Smooth muscle cell (in vitro differentiated cells): ENCODE measurements around the gene KHDRBS1. TPM values are rescaled to one million over a fixed set of nuclear protein-coding genes. Genes with fewer than 3 reads are reported as not detected.

ENCODE experiments used
- DNase-seq: peaks from one replicate; lab custom pipeline; 2025; ENCODE audit not compliant: unreplicated experiment; lab: John Stamatoyannopoulos, UW
- H2AFZ ChIP-seq: fragments of 200-600 bp; sonication (generic); 2 replicates; pipeline ENCODE4 v1.6.0; 2016; ENCODE audit warnings: antibody characterized with exemption, low read depth, mild to moderate bottlenecking
- H3F3A ChIP-seq: fragments of 200-600 bp; sonication (generic); 2 replicates; pipeline ENCODE4 v1.6.0; 2017; ENCODE audit warnings: antibody characterized with exemption, low read depth
- H3K27ac ChIP-seq: fragments of 200-600 bp; sonication (generic); 2 replicates; pipeline ENCODE4 v1.5.1; 2016; ENCODE audit warnings: low read depth, mild to moderate bottlenecking
- H3K27me3 ChIP-seq: fragments of 200-600 bp; sonication (generic); 2 replicates; pipeline ENCODE4 v1.6.1; 2016; ENCODE audit warnings: low read depth, mild to moderate bottlenecking
- H3K36me3 ChIP-seq: fragments of 200-600 bp; sonication (generic); 2 replicates; pipeline ENCODE4 v1.5.1; 2016; ENCODE audit warnings: low read depth
- H3K4me1 ChIP-seq: fragments of 200-600 bp; sonication (generic); 2 replicates; pipeline ENCODE4 v1.5.1; 2016; ENCODE audit warnings: low read depth
- H3K4me2 ChIP-seq: fragments of 200-600 bp; sonication (generic); 2 replicates; pipeline ENCODE4 v1.6.0; 2016; ENCODE audit warnings: mild to moderate bottlenecking
- H3K4me3 ChIP-seq: fragments of 200-600 bp; sonication (generic); 2 replicates; pipeline ENCODE4 v1.5.1; 2016; ENCODE audit warnings: mild to moderate bottlenecking
- H3K79me2 ChIP-seq: fragments of 200-600 bp; sonication (generic); 2 replicates; pipeline ENCODE4 v1.6.0; 2016; ENCODE audit warnings: low read depth, mild to moderate bottlenecking
- H3K9ac ChIP-seq: fragments of 200-600 bp; sonication (generic); 2 replicates; pipeline ENCODE4 v1.6.0; 2016; ENCODE audit warnings: low read depth
- H3K9me3 ChIP-seq: fragments of 200-600 bp; sonication (generic); replicated peaks from 2 replicates; pipeline ENCODE4 v1.5.1; 2016; ENCODE audit warnings: low read depth
- H4K20me1 ChIP-seq: fragments of 200-600 bp; sonication (generic); 2 replicates; pipeline ENCODE4 v1.6.0; 2016; ENCODE audit warnings: low read depth
- CTCF ChIP-seq: fragments of 200-600 bp; sonication (generic); IDR thresholded peaks from 2 replicates; pipeline ENCODE4 v1.5.1; 2017; ENCODE audit warnings: borderline replicate concordance, mild to moderate bottlenecking, antibody characterized with exemption; ENCODE audit not compliant: insufficient read depth, poor library complexity, severe bottlenecking
- WGBS: methylation state at CpG from one replicate; pipeline ENCODE4 v1.1.7; 2016; ENCODE audit warnings: low lambda C conversion rate; 5-methylcytosine and 5-hydroxymethylcytosine counted together
- polyA plus RNA-seq: library from polyadenylated mRNA; unstranded; fragments of >200 nt; fragmentation: Nextera tagmentation; extraction: Ambion mirVana; gene quantifications from 2 replicates; pipeline ENCODE4 v1.2.1, GENCODE V29; 2016
- total RNA-seq: library from RNA; depleted of rRNA; stranded (reverse); fragments of >200 nt; gene quantifications from 2 replicates; pipeline ENCODE4 v1.2.3, GENCODE V29; 2014

Gene KHDRBS1
- total RNA-seq (80.4 and 90.6 TPM in 2 replicates), polyA plus RNA-seq (85.0 and 86.5 TPM in 2 replicates)

DNA sequence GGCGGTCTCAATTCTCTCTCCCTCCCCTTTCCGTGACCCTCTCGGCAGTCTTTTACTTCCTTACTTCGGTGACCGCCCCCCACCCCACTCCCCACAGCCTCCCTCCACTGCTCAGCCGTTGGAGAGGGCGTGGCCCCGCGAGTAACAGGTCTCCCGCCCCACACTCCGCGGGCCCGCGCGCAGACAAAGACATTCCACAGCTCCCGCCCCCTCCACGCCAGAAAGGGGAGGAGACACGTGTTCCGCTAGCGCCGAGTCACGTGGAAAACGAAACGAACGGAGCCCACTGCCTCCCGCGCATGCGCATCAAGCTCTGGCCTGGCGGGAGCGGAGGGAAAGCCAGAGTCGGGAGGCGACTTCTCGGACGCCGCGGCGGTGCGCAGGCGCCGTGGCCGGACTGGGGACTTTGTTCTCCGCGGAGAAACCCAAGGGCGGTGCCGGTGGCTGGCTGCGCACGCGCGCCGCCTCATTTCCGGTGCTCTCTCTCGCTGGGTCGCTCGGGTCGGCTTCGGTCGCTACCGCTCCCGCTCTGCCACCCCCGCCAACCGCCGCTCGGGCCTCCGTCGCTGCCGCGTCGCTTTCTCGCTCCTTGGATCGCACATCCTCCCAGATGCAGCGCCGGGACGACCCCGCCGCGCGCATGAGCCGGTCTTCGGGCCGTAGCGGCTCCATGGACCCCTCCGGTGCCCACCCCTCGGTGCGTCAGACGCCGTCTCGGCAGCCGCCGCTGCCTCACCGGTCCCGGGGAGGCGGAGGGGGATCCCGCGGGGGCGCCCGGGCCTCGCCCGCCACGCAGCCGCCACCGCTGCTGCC lies at the start of gene KHDRBS1:
TSS of gene KHDRBS1 (plus strand) at position 483 of the 813 bp plus-strand sequence. CDS start at position 611, 128 bp downstream.
- no peaks in the 10 kb centered on the region for H4K20me1 ChIP-seq
- H3K4me3 ChIP-seq = peak within 1 kb of the TSS; percentile 90
- peaks cover 49% of the 10 kb centered on the region for H3K79me2 ChIP-seq
- peak within 1 kb of the TSS; percentile 93 for H3K4me2 ChIP-seq
- 1% methylated on average over 64 of the region's 101 CpGs for WGBS
- peaks cover 24% of the 10 kb centered on the region for H3K4me1 ChIP-seq
- H2AFZ ChIP-seq = peak within 1 kb of the TSS; percentile 83
- no peak for TF ChIP-seq CTCF
- no peaks in the 10 kb centered on the region for H3K9me3 ChIP-seq
- H3F3A ChIP-seq = no peaks in the 10 kb centered on the region
- DNase-seq = peak; percentile 94
- H3K36me3 ChIP-seq = no peaks in the 10 kb centered on the region
- H3K27ac ChIP-seq = peak within 1 kb of the TSS; percentile 97
- no peaks in the 10 kb centered on the region for H3K27me3 ChIP-seq
- peak within 1 kb of the TSS; percentile 98 for H3K9ac ChIP-seq

DNA sequence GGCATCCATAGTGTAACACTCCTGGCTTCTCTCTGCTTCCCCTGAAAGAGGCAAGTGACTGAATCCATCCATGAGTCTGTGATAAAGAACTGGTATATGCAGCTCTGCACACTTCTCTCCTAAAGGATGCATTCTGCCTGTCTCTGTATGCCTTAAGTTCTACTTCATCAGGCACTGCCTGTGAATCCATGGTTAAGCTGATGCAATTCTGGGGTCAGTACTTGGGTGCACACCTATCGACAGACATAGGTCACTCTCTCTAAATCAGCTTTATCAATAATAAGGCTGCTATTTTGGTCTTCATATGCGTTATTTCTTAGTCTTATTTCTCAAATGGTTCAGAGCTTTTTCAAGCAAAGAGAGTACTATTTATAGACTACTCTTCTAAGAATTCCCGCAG lies 42.8 kb upstream of the KHDRBS1 start:
- Histone ChIP-seq H3K36me3 (no peaks in the 10 kb centered on the region), H3K4me3 (no peak overlapping the region), H3K27me3 (no peaks in the 10 kb centered on the region)

DNA sequence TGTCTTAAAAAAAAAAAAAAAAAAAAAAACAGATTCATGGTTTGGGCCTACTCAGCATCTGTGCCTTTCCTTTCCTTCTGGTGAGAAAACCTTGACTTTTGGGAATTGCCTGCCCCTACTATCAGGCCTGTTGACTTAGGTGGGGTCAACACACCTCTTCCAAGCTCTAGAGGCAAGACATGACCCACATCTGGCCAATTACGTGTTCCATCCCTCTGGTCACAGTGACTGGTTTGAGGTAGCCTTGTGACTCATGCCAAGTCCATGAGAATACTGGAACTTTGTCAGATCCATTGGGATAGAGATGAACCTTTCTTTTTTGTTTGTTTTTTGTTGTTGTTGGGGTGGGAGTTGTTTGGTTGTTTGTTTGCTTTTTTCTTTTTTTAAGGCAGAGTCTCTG lies 37.3 kb upstream of the KHDRBS1 start:
- WGBS = 77% methylated on average over 1 of the region's 1 CpG
- no peak overlapping the region for H3K27ac ChIP-seq

More for the DNA sequence above, 42.8 kb upstream of the KHDRBS1 start:
- DNase-seq = no peak
- H3K79me2 ChIP-seq = no peaks in the 10 kb centered on the region
- no peak overlapping the region for H2AFZ ChIP-seq
- no peak overlapping the region for H3K27ac ChIP-seq
- H4K20me1 ChIP-seq = no peaks in the 10 kb centered on the region
- no peaks in the 10 kb centered on the region for H3K4me1 ChIP-seq
- H3K4me2 ChIP-seq = no peak overlapping the region
- H3K9ac ChIP-seq = no peak overlapping the region
- H3K9me3 ChIP-seq = no peaks in the 10 kb centered on the region
- WGBS = 92% methylated on average over 3 of the region's 3 CpGs
- H3F3A ChIP-seq = no peaks in the 10 kb centered on the region
- no peak for TF ChIP-seq CTCF

More for the DNA sequence above, 37.3 kb upstream of the KHDRBS1 start:
- DNase-seq = no peak
- Histone ChIP-seq H4K20me1 (no peaks in the 10 kb centered on the region), H3K36me3 (no peaks in the 10 kb centered on the region), H3K9ac (no peak overlapping the region), H3F3A (no peaks in the 10 kb centered on the region), H2AFZ (no peak overlapping the region), H3K4me2 (no peak overlapping the region), H3K9me3 (no peaks in the 10 kb centered on the region), H3K4me1 (no peaks in the 10 kb centered on the region), H3K79me2 (no peaks in the 10 kb centered on the region), H3K27me3 (no peaks in the 10 kb centered on the region), H3K4me3 (no peak overlapping the region)
- TF ChIP-seq CTCF = no peak
